H1 (cell line): ENCODE data around the gene FOXD4L6. TPM values are rescaled to one million over a fixed set of nuclear protein-coding genes. Genes with fewer than 3 reads are reported as not detected.
"Not testable (repeated sequence)": the region's sequence is repeated elsewhere in the genome, so short reads cannot be mapped to it uniquely, and the experiment has no call there.

Experiments
- CTCF ChIA-PET: fragments of 300-600 bp; sonication (Branson Sonifier 250); formaldehyde crosslinking; loops from one replicate; lab custom pipeline; 2021; ENCODE audit not compliant: partially characterized antibody; lab: Charles Lee
- POLR2A ChIA-PET: fragments of 300-600 bp; sonication (Branson Sonifier 250); formaldehyde crosslinking; loops from one replicate; lab custom pipeline; 2021; ENCODE audit warnings: inconsistent platforms; ENCODE audit not compliant: partially characterized antibody; lab: Charles Lee
- DNase-seq, 2 experiments: peaks; one replicate each; pipeline versions ENCODE4 v3.0.0 to v3.0.0-alpha.2; 2010 to 2022; ENCODE audit warnings: low spot score in 2 of 2, low read depth in 1 of 2, mixed read lengths in 1 of 2
- FAIRE-seq: peaks from 2 replicates; lab custom pipeline; 2011; peaks lifted over from hg19 to GRCh38; lab: Jason Lieb, UNC
- H2AFZ ChIP-seq: 2 replicates; pipeline ENCODE4 v1.8.1; 2012; ENCODE audit warnings: low read length, inconsistent platforms
- H2AK5ac ChIP-seq: 2 replicates; pipeline ENCODE4 v1.6.1; 2013; ENCODE audit warnings: low read depth, low read length
- H2BK120ac ChIP-seq: replicated peaks from 2 replicates; pipeline ENCODE3; 2013; ENCODE audit warnings: low read depth, low read length, inconsistent platforms
- H2BK12ac ChIP-seq: 2 replicates; pipeline ENCODE4 v1.6.1; 2013; ENCODE audit warnings: low read depth, low read length
- H2BK15ac ChIP-seq: 2 replicates; pipeline ENCODE4 v1.6.1; 2013; ENCODE audit warnings: low read length
- H2BK20ac ChIP-seq: 2 replicates; pipeline ENCODE4 v1.6.1; 2013; ENCODE audit warnings: low read length
- H2BK5ac ChIP-seq: 2 replicates; pipeline ENCODE4 v1.6.1; 2013; ENCODE audit warnings: low read depth, low read length
- H3K14ac ChIP-seq: 2 replicates; pipeline ENCODE4 v1.6.1; 2013; ENCODE audit warnings: inconsistent platforms; ENCODE audit not compliant: insufficient read length
- H3K18ac ChIP-seq: 2 replicates; pipeline ENCODE4 v1.6.1; 2013; ENCODE audit warnings: low read length; ENCODE audit errors: extremely low read depth
- H3K23ac ChIP-seq: 2 replicates; pipeline ENCODE4 v1.6.1; 2013; ENCODE audit warnings: inconsistent platforms; ENCODE audit not compliant: insufficient read length
- H3K23me2 ChIP-seq: 2 replicates; pipeline ENCODE4 v1.6.1; 2013; ENCODE audit warnings: low read depth, low read length
- H3K27ac ChIP-seq: 2 replicates; pipeline ENCODE4 v1.6.1; 2011; ENCODE audit warnings: low read depth, low read length, inconsistent platforms
- H3K27me3 ChIP-seq, 4 experiments: replicated peaks in 1 of 4; 1 replicate in 1 of 4; 2 replicates in 3 of 4; pipeline versions ENCODE4 v1.6.1 to v1.8.1; 2011 to 2013; ENCODE audit warnings: low read length in 3 of 4, mild to moderate bottlenecking in 3 of 4, inconsistent platforms in 2 of 4, mixed read lengths in 2 of 4, moderate library complexity in 1 of 4; ENCODE audit not compliant: control insufficient read depth in 3 of 4, insufficient read depth in 3 of 4; ENCODE audit errors: extremely low read depth in 1 of 4
- H3K36me3 ChIP-seq, 4 experiments: 2 replicates each; pipeline versions ENCODE4 v1.6.1 to v1.8.1; 2011 to 2013; ENCODE audit warnings: mild to moderate bottlenecking in 4 of 4, low read length in 3 of 4, moderate library complexity in 2 of 4, control low read depth in 1 of 4, inconsistent platforms in 1 of 4; ENCODE audit not compliant: insufficient read depth in 4 of 4, control insufficient read depth in 2 of 4
- H3K4ac ChIP-seq: replicated peaks from 2 replicates; pipeline ENCODE3; 2013; ENCODE audit warnings: low read length, low read depth, mixed read lengths, inconsistent platforms; ENCODE audit not compliant: insufficient read length
- H3K4me1 ChIP-seq, 4 experiments: replicated peaks in 1 of 4; 1 replicate in 1 of 4; 2 replicates in 3 of 4; pipeline versions ENCODE4 v1.6.1 to v1.8.1; 2011 to 2013; ENCODE audit warnings: low read length in 3 of 4, inconsistent platforms in 2 of 4, mixed read lengths in 1 of 4; ENCODE audit not compliant: insufficient read depth in 4 of 4, control insufficient read depth in 3 of 4
- H3K4me2 ChIP-seq, 2 experiments: 2 replicates each; pipeline versions ENCODE4 v1.6.1 to v1.8.1; 2011 to 2013; ENCODE audit warnings: low read depth in 2 of 2, low read length in 2 of 2, control low read depth in 1 of 2, inconsistent platforms in 1 of 2, mild to moderate bottlenecking in 1 of 2; ENCODE audit not compliant: insufficient read depth in 1 of 2
- H3K4me3 ChIP-seq, 4 experiments: fragments of 200-600, 300-600 bp in 1 of 4; sonication (generic), shearing (Covaris generic), sonication (Bioruptor Twin) in 1 of 4; 2 replicates each; pipeline versions ENCODE4 v1.5.1 to v1.8.1; 2011 to 2016; ENCODE audit warnings: low read length in 4 of 4, low read depth in 3 of 4, control low read depth in 2 of 4, inconsistent platforms in 2 of 4, mild to moderate bottlenecking in 2 of 4, mixed read lengths in 1 of 4, moderate library complexity in 1 of 4; ENCODE audit not compliant: insufficient read depth in 2 of 4; ENCODE audit errors: extremely low read depth in 1 of 4
- H3K56ac ChIP-seq: replicated peaks from 2 replicates; pipeline ENCODE3; 2013; ENCODE audit warnings: low read depth, mild to moderate bottlenecking, mixed read lengths, low read length, inconsistent platforms; ENCODE audit not compliant: insufficient read length
- H3K79me1 ChIP-seq: 2 replicates; pipeline ENCODE4 v1.6.1; 2013; ENCODE audit warnings: low read depth, low read length, control low read depth
- H3K79me2 ChIP-seq, 2 experiments: 2 replicates each; pipeline versions ENCODE4 v1.6.1 to v1.8.1; 2012 to 2013; ENCODE audit warnings: low read length in 2 of 2, mild to moderate bottlenecking in 2 of 2, inconsistent platforms in 1 of 2; ENCODE audit not compliant: insufficient read depth in 2 of 2, control insufficient read depth in 1 of 2
- H3K9ac ChIP-seq, 4 experiments: replicated peaks in 1 of 4; 1 replicate in 1 of 4; 2 replicates in 3 of 4; pipeline versions ENCODE4 v1.6.1 to v1.8.1; 2011 to 2013; ENCODE audit warnings: low read depth in 3 of 4, low read length in 3 of 4, control low read depth in 2 of 4, mild to moderate bottlenecking in 2 of 4, moderate library complexity in 2 of 4, inconsistent platforms in 1 of 4; ENCODE audit errors: extremely low read depth in 1 of 4
- H3K9me3 ChIP-seq, 2 experiments: 2 replicates each; pipeline versions ENCODE4 v1.6.1 to v1.8.1; 2012 to 2013; ENCODE audit warnings: mild to moderate bottlenecking in 2 of 2, moderate library complexity in 2 of 2, control low read depth in 1 of 2, inconsistent platforms in 1 of 2, low read depth in 1 of 2, low read length in 1 of 2, mixed read lengths in 1 of 2; ENCODE audit not compliant: insufficient read depth in 2 of 2
- H4K20me1 ChIP-seq, 2 experiments: replicated peaks in 1 of 2; 2 replicates each; pipeline versions ENCODE3 to v1.8.1; 2011 to 2013; ENCODE audit warnings: inconsistent platforms in 2 of 2, low read length in 2 of 2, mild to moderate bottlenecking in 1 of 2; ENCODE audit not compliant: insufficient read depth in 2 of 2, control insufficient read depth in 1 of 2
- H4K5ac ChIP-seq: 2 replicates; pipeline ENCODE4 v1.6.1; 2013; ENCODE audit warnings: low read length, low read depth, mixed read lengths, inconsistent platforms; ENCODE audit not compliant: insufficient read length
- H4K8ac ChIP-seq: 2 replicates; pipeline ENCODE4 v1.8.0; 2013; ENCODE audit warnings: mild to moderate bottlenecking, moderate library complexity, low read length, inconsistent platforms; ENCODE audit not compliant: insufficient read depth; ENCODE audit errors: extremely low read depth
- H4K91ac ChIP-seq: replicated peaks from 2 replicates; pipeline ENCODE3; 2013; ENCODE audit warnings: low read length, mixed read lengths, inconsistent platforms; ENCODE audit not compliant: insufficient read length
- WGBS, 2 experiments: shearing (Covaris generic) in 1 of 2; methylation state at CpG; one replicate each; pipeline versions ENCODE4 v1.1.6 to v1.1.7; 2013 to 2015; ENCODE audit warnings: low lambda C conversion rate in 2 of 2, mixed read lengths in 2 of 2, inconsistent platforms in 1 of 2, low coverage in 1 of 2, missing lambda C conversion rate in 1 of 2; ENCODE audit not compliant: insufficient replicate concordance in 2 of 2, insufficient coverage in 1 of 2, insufficient read length in 1 of 2; ENCODE audit errors: extremely low coverage in 1 of 2, missing lambda C conversion rate in 1 of 2; 5-methylcytosine and 5-hydroxymethylcytosine counted together
- polyA plus RNA-seq, 7 experiments: library from polyadenylated mRNA; depleted of rRNA in 3 of 7; stranded (reverse) in 5 of 7; unstranded in 2 of 7; fragments of >200 nt in 5 of 7; fragments of 200-250 nt in 2 of 7; gene quantifications; 1 replicate in 5 of 7; 2 replicates in 1 of 7; 4 replicates in 1 of 7; pipeline versions ENCODE4 v1.2.1 to v1.2.3, GENCODE V29; 2011 to 2013; ENCODE audit warnings: missing spikeins in 2 of 7, mixed read lengths in 2 of 7
- total RNA-seq: library from RNA; stranded (reverse); fragmentation: NEBNext Ultra II Directional; extraction: Animal tissue kit (Norgen Biotek cat#: 25700); gene quantifications from 2 replicates; pipeline ENCODE4 v1.2.1, GENCODE V29; 2021

The FOXD4L6 gene
- total and polyA plus RNA-seq, 2 of the 8 experiments (the other 6 are each of a cell fraction or from before 2014, with no cell fraction given) = 0.13 TPM; not detected in 1

DNA sequence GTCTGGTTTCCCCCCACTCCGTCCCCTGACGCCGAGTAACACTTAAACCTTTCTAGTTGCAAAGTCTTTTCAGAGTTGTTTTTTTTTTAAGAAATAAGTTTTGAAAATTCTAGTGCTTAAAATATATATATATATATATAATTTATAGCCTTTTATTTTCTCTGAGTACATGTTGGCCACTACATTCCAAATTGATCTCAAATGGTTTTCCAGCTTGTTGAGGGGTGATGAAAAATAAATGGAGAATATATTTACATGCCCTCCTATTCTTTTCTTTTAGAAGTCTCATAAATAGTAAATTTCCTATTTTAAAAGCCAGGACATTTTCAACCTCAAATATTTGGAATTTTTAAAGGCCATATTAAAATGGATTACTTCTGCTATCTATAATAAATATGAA is 2.5 kb downstream of the FOXD4L6 start:
- H2BK120ac ChIP-seq, H2BK20ac ChIP-seq, H4K91ac ChIP-seq, H2AK5ac ChIP-seq, H3K23me2 ChIP-seq, H2BK15ac ChIP-seq, H4K20me1 ChIP-seq, FAIRE-seq, H3K79me2 ChIP-seq, H3K14ac ChIP-seq, H3K4ac ChIP-seq, H3K27ac ChIP-seq, H3K4me1 ChIP-seq, H3K9me3 ChIP-seq, H2BK12ac ChIP-seq, H3K23ac ChIP-seq, H4K8ac ChIP-seq, H3K56ac ChIP-seq, H3K9ac ChIP-seq, CTCF ChIA-PET, H3K18ac ChIP-seq, POLR2A ChIA-PET, H3K36me3 ChIP-seq, H3K4me3 ChIP-seq, H2AFZ ChIP-seq, H2BK5ac ChIP-seq, DNase-seq, H3K4me2 ChIP-seq, H3K79me1 ChIP-seq, H4K5ac ChIP-seq: not testable (repeated sequence)
- WGBS, 2 experiments = no CpG with 5 or more reads among the region's 3 CpGs
- H3K27me3 ChIP-seq = peaks cover 0 to 11% (median 6%) of the 10 kb centered on the region in 4 experiments; a peak in 6 of 7 replicates

DNA sequence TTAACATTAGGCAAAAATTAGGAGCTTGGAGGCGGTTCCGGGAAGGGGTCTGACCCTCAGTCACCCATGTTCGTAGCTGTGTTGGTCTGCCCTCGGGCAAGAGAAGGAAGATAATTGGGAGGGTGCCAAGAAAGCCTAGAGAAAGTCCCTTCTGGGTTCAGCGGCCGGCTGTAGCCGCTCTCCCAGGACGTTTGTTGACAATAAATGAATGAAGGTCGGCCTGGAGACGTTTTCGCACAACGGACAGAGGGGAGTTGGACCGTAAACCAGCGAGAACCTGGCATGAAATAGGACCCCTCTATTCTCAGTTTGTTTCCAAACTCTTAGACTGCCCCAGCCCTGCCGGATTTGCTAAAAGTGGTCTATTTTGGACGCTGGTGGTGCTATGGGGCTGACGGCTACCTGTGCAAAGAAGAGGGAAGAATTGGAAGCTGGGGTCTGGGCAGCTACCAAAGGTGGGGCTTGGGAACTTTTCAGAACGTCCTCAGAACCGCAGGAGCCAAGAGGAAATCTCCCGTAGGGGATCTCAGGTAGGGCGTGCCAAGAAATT is 3.3 kb downstream of the FOXD4L6 start:
- H3K4ac ChIP-seq, H3K4me2 ChIP-seq, H2BK12ac ChIP-seq, H3K79me1 ChIP-seq, H3K79me2 ChIP-seq, H2BK120ac ChIP-seq, H3K14ac ChIP-seq, H2BK20ac ChIP-seq, FAIRE-seq, H2BK15ac ChIP-seq, H3K23me2 ChIP-seq, DNase-seq, POLR2A ChIA-PET, H2AFZ ChIP-seq, H4K8ac ChIP-seq, H2AK5ac ChIP-seq, H3K36me3 ChIP-seq, H4K91ac ChIP-seq, CTCF ChIA-PET, H3K9me3 ChIP-seq, H3K18ac ChIP-seq, H3K56ac ChIP-seq, H2BK5ac ChIP-seq, H3K4me3 ChIP-seq, H3K9ac ChIP-seq, H3K23ac ChIP-seq, H3K27ac ChIP-seq, H3K4me1 ChIP-seq, H4K20me1 ChIP-seq, H4K5ac ChIP-seq: not testable (repeated sequence)
- no CpG with 5 or more reads among the region's 21 CpGs for WGBS, 2 experiments
- peaks cover 0 to 12% (median 6%) of the 10 kb centered on the region in 4 experiments; a peak in 6 of 7 replicates for H3K27me3 ChIP-seq
